ENCODE data around the gene UBTD2.

GRCh38 chr5:172282272-172283019 is 1.1 kb downstream of the UBTD2 start:
- TF ChIP-seq ATF3 (CRISPR knock-in tag; conservative IDR thresholded peaks at IDR 0.05): no peak
- TF ChIP-seq CTCF (IDR thresholded peaks at IDR 0.05): no peak
- TF ChIP-seq SP1 (CRISPR knock-in tag; conservative IDR thresholded peaks at IDR 0.05): no peak
- no peak for TF ChIP-seq NR3C1 (CRISPR knock-in tag; conservative IDR thresholded peaks at IDR 0.05; ENCODE audit: low read depth)
- no peak for TF ChIP-seq NFYB (CRISPR knock-in tag; conservative IDR thresholded peaks at IDR 0.05; ENCODE audit: low read depth)
- no peak for TF ChIP-seq FOXK1 (CRISPR knock-in tag; IDR thresholded peaks at IDR 0.05)
- TF ChIP-seq E2F4 (CRISPR knock-in tag; IDR thresholded peaks at IDR 0.05; ENCODE audit: borderline replicate concordance, low read depth): no peak
- no peak for TF ChIP-seq IRF1 (CRISPR knock-in tag; IDR thresholded peaks at IDR 0.05)
- TF ChIP-seq ETV6 (CRISPR knock-in tag; IDR thresholded peaks at IDR 0.05): no peak
- no peak for TF ChIP-seq TEAD4 (CRISPR knock-in tag; IDR thresholded peaks at IDR 0.05)
- no peak for TF ChIP-seq ATF6 (CRISPR knock-in tag; IDR thresholded peaks at IDR 0.05)

Data from WTC11 (cell line).